H1 (cell line): Measurements from ENCODE around the gene TAOK2. TPM values are rescaled to one million over a fixed set of nuclear protein-coding genes. Genes with fewer than 3 reads are reported as not detected.
A peak's percentile ranks its signal among the peaks of the same experiment; 100 is the strongest.

Experiments used
- CBX8 ChIP-seq: fragments of 300-800, 300-1000 bp; sonication (generic); IDR thresholded peaks from 2 replicates; pipeline ENCODE4 v1.7.1; 2016; ENCODE audit warnings: low read depth, low read length, borderline replicate concordance
- CEBPB ChIP-seq: IDR thresholded peaks from 2 replicates; pipeline ENCODE4 v1.6.1; 2012; ENCODE audit warnings: low read depth, low read length
- GABPA ChIP-seq: IDR thresholded peaks from 2 replicates; pipeline ENCODE4 v1.6.1; 2011; ENCODE audit warnings: mild to moderate bottlenecking, low read length, moderate library complexity, borderline replicate concordance; ENCODE audit not compliant: insufficient read depth
- HDAC2 ChIP-seq, 2 experiments: fragments of 300-600 bp in 1 of 2; sonication (generic) in 1 of 2; IDR thresholded peaks; 2 replicates each; pipeline ENCODE4 v1.6.1; 2011 to 2012; ENCODE audit warnings: low read depth in 2 of 2, low read length in 2 of 2, mild to moderate bottlenecking in 2 of 2, moderate library complexity in 2 of 2, borderline replicate concordance in 1 of 2, inconsistent platforms in 1 of 2
- MAFK ChIP-seq: IDR thresholded peaks from 2 replicates; pipeline ENCODE4 v1.6.1; 2012; ENCODE audit warnings: low read depth, mild to moderate bottlenecking, improper control_type of control experiment, low read length
- PHF8 ChIP-seq: fragments of 200-600 bp; sonication (generic); conservative IDR thresholded peaks from 2 replicates; pipeline ENCODE4 v1.7.1; 2012; ENCODE audit warnings: low read depth, mild to moderate bottlenecking, inconsistent platforms, low read length, moderate library complexity
- POLR2AphosphoS5 ChIP-seq: IDR thresholded peaks from 2 replicates; pipeline ENCODE4 v1.6.1; 2011; ENCODE audit warnings: low read depth, low read length
- TAF7 ChIP-seq: optimal IDR thresholded peaks from 2 replicates; pipeline ENCODE3; 2011; ENCODE audit warnings: low read depth, mild to moderate bottlenecking, inconsistent platforms, low read length, moderate library complexity, borderline replicate concordance
- ZNF274 ChIP-seq: IDR thresholded peaks from 2 replicates; pipeline ENCODE4 v1.7.0; 2012; ENCODE audit warnings: low read length, borderline replicate concordance; ENCODE audit errors: extremely low read depth
- polyA plus RNA-seq, 7 experiments: library from polyadenylated mRNA; depleted of rRNA in 3 of 7; stranded (reverse) in 5 of 7; unstranded in 2 of 7; fragments of >200 nt in 5 of 7; fragments of 200-250 nt in 2 of 7; gene quantifications; 1 replicate in 5 of 7; 2 replicates in 1 of 7; 4 replicates in 1 of 7; pipeline versions ENCODE4 v1.2.1 to v1.2.3, GENCODE V29; 2011 to 2013; ENCODE audit warnings: missing spikeins in 2 of 7, mixed read lengths in 2 of 7
- total RNA-seq: library from RNA; stranded (reverse); fragmentation: NEBNext Ultra II Directional; extraction: Animal tissue kit (Norgen Biotek cat#: 25700); gene quantifications from 2 replicates; pipeline ENCODE4 v1.2.1, GENCODE V29; 2021

The TAOK2 gene
- total and polyA plus RNA-seq, 2 of the 8 experiments (the other 6 are each of a cell fraction or from before 2014, with no cell fraction given) = 13.5 to 32.6 TPM

- peak; percentile 93 for TF ChIP-seq POLR2AphosphoS5
- 0 out of 2 replicates have a peak, but pooled peaks have one; percentile 60 for TF ChIP-seq GABPA
- TF ChIP-seq MAFK = no peak
- TF ChIP-seq TAF7 = peak; percentile 74
- TF ChIP-seq HDAC2 (IDR thresholded peaks at IDR 0.05; ENCODE audit: borderline replicate concordance in 1 of 2, low read depth in 2 of 2, low read length in 2 of 2) = no peak
- no peak for TF ChIP-seq CBX8
- no peak for TF ChIP-seq ZNF274
- peak; percentile 85 for TF ChIP-seq PHF8
- no peak for TF ChIP-seq CEBPB
Measured at GRCh38 chr16:29925781-29926710, 47.6 kb upstream of the TAOK2 start, which contains the start of gene KCTD13 (continued).
